Peyer's patch (tissue), 4 donors: Measurements from ENCODE around the gene TAS2R42.

Source experiments
- CTCF ChIP-seq, 6 experiments: fragments of 450-650 bp in 4 of 6; fragments of 200-600 bp in 2 of 6; sonication (generic) in 1 of 6; IDR thresholded peaks; one replicate each; pipeline ENCODE4 v1.5.1; 2017 to 2019; ENCODE audit warnings: antibody characterized with exemption in 6 of 6, mild to moderate bottlenecking in 3 of 6, moderate library complexity in 1 of 6
- POLR2A ChIP-seq, 2 donors: fragments of 450-650 bp; IDR thresholded peaks; one replicate each; pipeline ENCODE4 v1.5.1; 2017; ENCODE audit warnings: antibody characterized with exemption in 2 of 2, mild to moderate bottlenecking in 2 of 2, moderate library complexity in 2 of 2

GRCh38 chr12:11202811-11203210 lies 16.1 kb upstream of the TAS2R42 start:
- TF ChIP-seq CTCF (IDR thresholded peaks at IDR 0.05) (no peak), POLR2A (IDR thresholded peaks at IDR 0.05) (no peak)
